Measurements from ENCODE around the gene PLCB3. TPM values are rescaled to one million over a fixed set of nuclear protein-coding genes. Genes with fewer than 3 reads are reported as not detected.

PLCB3 gene
- total and polyA plus RNA-seq, 4 donors: 12.7 to 16.9 (median 14.5) TPM

DNA sequence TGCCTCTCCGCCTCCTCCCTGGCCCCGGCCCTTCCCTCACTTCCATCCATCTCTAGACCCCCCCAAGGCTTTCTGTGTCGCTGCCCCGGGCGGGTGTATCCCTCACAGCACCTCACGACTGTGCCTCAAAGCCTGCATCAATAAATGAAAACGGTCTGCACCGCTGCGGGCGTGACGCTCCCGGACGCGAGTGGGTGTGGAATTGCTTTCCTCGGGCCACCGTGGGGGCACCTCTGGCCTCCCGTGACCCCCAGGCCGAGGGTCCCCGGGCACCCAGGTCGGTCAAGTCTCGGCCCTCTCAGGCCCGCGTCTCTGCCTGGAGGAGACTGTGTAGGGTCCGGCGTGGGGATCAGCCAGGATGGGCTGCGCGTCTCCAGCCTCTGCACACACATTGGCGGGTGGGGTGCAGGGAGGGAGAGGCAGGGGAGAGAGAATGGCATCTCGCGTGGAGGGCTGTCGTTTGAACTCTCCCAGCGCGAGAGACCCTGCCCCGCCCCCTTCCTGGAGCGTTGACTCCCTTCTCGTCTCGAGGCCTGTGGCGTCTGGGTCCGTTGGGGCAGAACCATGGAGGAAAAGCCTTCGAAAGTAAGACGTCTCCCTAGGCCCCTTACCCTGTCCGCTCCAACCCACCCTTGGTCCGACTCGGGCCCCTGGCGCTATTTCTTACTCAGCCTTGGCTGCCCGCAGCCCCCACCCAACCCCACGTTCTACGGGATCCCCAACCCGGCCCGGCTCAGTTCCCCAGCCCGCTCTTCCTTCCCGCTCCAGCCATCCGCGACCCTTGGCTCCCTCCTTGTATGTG lies 48.7 kb downstream of the PLCB3 start, which contains the start of gene CATSPERZ:
Gene CATSPERZ (plus strand): TSS at position 512 of the 802 bp plus-strand sequence. CDS start 53 bp downstream, at position 565.
- Histone ChIP-seq H3K4me1 (ENCODE audit: control insufficient read depth, insufficient read depth, low read length) (peaks cover 57% of the 10 kb centered on the region), H3K27ac (ENCODE audit: low read depth, low read length) (no peak within 1 kb of the TSS), H3K36me3 (ENCODE audit: control insufficient read depth, insufficient read depth, low read length) (peaks cover 8% of the 10 kb centered on the region), H3K4me3 (ENCODE audit: low read depth, low read length) (no peak within 1 kb of the TSS), H3K9me3 (ENCODE audit: control insufficient read depth, insufficient read depth, low read length) (no peaks in the 10 kb centered on the region), H3K27me3 (ENCODE audit: control insufficient read depth, insufficient read depth, low read length) (peaks cover 73% of the 10 kb centered on the region)
- DNase-seq (ENCODE audit: low read depth in 4 of 6, low spot score in 6 of 6): peak in 1 of 6 donors; percentile 23
- 15% methylated on average over 52 of the region's 54 CpGs for WGBS (ENCODE audit: insufficient coverage)

DNA sequence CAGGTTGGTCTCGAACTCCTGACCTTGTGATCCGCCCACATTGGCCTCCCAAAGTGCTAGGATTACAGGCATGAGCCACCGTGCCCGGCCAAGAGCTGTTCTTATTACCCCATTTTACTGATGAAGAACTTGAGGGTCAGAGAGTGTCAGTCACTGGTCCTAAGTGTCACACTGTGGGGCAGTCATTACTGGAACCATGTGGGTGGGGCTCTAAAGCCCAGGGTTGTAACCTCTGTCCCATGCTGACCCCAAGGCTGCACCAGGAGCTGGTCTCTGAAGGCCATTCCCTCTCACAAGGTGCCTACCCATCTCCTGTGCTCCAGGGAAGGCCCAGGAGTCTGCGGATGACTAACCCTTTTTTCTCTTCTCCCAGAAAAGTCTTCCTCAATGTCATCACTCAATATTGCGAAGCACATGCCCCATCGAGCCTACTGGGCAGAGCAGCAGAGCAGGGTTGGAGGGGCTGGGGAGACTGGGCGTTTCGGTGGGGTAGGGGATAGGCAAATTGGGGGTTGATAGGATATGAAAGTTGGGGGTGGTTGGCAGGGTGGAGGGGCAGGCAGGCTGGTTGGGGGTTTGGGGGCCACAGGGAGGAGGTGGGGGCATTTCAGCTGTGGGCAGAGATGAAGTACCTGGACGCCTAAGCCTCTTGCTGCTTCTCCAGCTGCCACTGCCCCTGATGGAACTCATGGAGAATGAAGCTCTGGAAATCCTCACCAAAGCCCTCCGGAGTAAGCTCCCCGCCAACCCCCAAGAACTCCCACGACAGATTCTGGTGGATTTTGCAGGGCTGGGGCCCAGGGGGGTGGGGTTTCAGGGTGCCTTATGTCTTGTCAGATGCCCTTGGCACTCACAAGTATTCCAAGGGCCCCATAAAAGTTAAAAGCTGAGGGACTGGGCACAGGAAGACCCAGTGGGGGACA lies 52.0 kb downstream of the PLCB3 start:
- H3K27ac ChIP-seq (ENCODE audit: low read depth, low read length): no peak overlapping the region
- H3K9me3 ChIP-seq (ENCODE audit: control insufficient read depth, insufficient read depth, low read length): no peaks in the 10 kb centered on the region
- 87% methylated on average over 7 of the region's 13 CpGs for WGBS (ENCODE audit: insufficient coverage)
- no peak for DNase-seq (ENCODE audit: low read depth in 4 of 6, low spot score in 6 of 6)
- H3K36me3 ChIP-seq (ENCODE audit: control insufficient read depth, insufficient read depth, low read length): peaks cover 6% of the 10 kb centered on the region
- H3K4me3 ChIP-seq (ENCODE audit: low read depth, low read length): no peak overlapping the region
- peaks cover 40% of the 10 kb centered on the region for H3K27me3 ChIP-seq (ENCODE audit: control insufficient read depth, insufficient read depth, low read length)
- H3K4me1 ChIP-seq (ENCODE audit: control insufficient read depth, insufficient read depth, low read length): peaks cover 60% of the 10 kb centered on the region

DNA sequence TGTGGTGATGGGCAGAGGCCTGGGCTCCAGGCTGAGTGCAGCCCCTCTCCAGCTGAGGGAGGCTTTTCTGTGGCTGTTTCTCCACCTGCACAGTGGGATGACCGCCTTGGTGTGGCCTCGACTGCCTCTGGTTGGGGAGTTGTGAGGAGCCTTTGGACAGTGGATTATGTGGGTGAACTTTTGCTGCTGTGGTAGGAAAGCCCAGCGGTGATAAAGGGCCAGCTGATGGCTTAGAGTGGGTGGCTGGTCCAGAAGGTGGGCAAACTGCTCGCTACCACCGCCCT lies 52.6 kb downstream of the PLCB3 start:
- H3K9me3 ChIP-seq (ENCODE audit: control insufficient read depth, insufficient read depth, low read length): no peaks in the 10 kb centered on the region
- peak overlapping the region; percentile 95 for H3K27ac ChIP-seq (ENCODE audit: low read depth, low read length)
- 29% methylated on average over 4 of the region's 5 CpGs for whole genome bisulfite sequencing (ENCODE audit: insufficient coverage)
- peaks cover 56% of the 10 kb centered on the region for H3K4me1 ChIP-seq (ENCODE audit: control insufficient read depth, insufficient read depth, low read length)
- peaks cover 6% of the 10 kb centered on the region for H3K36me3 ChIP-seq (ENCODE audit: control insufficient read depth, insufficient read depth, low read length)
- no peak for DNase-seq (ENCODE audit: low read depth in 4 of 6, low spot score in 6 of 6)
- peak overlapping the region; percentile 77 for H3K4me3 ChIP-seq (ENCODE audit: low read depth, low read length)
- peaks cover 34% of the 10 kb centered on the region for H3K27me3 ChIP-seq (ENCODE audit: control insufficient read depth, insufficient read depth, low read length)

DNA sequence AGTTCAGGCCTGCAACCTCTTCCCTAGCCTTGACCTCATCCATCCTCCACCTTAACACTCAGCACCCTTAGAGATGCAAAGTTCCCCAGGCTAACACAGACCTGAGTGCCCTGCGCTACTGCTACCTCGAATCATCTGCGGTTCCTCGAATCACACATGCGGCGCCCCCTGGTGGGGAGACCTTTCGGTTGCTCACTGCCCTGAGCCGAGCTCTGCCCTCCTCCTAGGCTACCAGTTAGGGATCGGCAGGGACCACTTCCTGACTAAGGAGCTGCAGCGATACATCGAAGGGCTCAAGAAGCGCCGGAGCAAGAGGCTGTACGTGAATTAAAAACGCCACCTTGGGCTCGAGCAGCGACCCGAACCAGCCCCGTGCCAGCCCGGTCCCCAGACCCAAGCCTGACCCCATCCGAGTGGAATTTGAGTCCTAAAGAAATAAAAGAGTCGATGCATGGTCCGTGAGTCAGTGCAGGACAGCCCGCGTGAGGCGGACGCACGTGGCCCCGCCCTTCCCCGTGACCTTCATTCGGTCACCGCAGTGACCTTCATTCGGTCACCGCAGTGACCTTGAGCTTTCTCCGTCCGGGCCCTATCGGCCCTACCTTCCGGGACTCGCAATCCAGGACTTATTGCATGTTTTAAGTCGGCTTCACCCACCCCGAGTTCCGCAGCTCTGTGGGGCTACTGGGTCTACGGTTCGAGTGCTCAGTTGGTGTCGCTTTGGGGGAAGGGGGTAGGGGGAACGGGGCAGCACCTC lies 53.2 kb downstream of the PLCB3 start:
- peak in 4 of 6 donors; percentile 63 to 93 (median 82) for DNase-seq (ENCODE audit: low read depth in 4 of 6, low spot score in 6 of 6)
- Histone ChIP-seq H3K9me3 (ENCODE audit: control insufficient read depth, insufficient read depth, low read length) (no peaks in the 10 kb centered on the region), H3K27me3 (ENCODE audit: control insufficient read depth, insufficient read depth, low read length) (peaks cover 29% of the 10 kb centered on the region), H3K4me1 (ENCODE audit: control insufficient read depth, insufficient read depth, low read length) (peaks cover 51% of the 10 kb centered on the region), H3K4me3 (ENCODE audit: low read depth, low read length) (peak overlapping the region; percentile 77), H3K36me3 (ENCODE audit: control insufficient read depth, insufficient read depth, low read length) (peaks cover 6% of the 10 kb centered on the region), H3K27ac (ENCODE audit: low read depth, low read length) (peak overlapping the region; percentile 95)
- under 1% methylated on average over 39 of the region's 46 CpGs for WGBS (ENCODE audit: insufficient coverage)

DNA sequence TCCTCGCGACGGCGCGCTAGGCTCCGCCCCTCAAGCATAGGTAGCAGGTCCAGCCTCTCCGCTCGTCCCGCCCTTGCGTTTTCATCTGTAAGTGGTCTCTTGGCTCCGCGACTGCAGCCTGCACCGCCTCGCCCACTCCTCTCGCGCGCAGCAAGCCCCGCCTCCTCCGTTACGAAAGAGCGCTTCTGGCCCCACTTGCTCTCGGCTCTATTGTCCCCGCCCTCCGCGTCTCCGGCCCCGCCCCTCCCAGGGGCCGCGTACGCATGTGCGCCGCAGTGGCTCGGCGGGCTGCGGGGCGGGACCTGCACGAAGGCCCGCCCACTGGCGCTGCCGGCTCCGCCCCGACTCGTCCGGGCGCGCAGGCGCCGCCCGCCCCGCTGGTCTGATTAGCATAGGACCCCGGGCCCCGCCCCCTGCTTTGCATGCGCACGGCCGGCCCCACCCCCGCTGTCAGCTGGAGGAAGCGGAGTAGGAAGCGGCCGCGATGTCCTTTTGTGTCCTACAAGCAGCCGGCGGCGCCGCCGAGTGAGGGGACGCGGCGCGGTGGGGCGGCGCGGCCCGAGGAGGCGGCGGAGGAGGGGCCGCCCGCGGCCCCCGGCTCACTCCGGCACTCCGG lies 53.9 kb downstream of the PLCB3 start, which contains the start of gene ESRRA:
Gene ESRRA (plus strand): TSS at position 450 of the 616 bp plus-strand sequence. CDS start 1,656 bp downstream, outside the sequence.
- peak within 1 kb of the TSS; percentile 77 for H3K4me3 ChIP-seq (ENCODE audit: low read depth, low read length)
- H3K27me3 ChIP-seq (ENCODE audit: control insufficient read depth, insufficient read depth, low read length): peaks cover 22% of the 10 kb centered on the region
- peaks cover 6% of the 10 kb centered on the region for H3K36me3 ChIP-seq (ENCODE audit: control insufficient read depth, insufficient read depth, low read length)
- H3K4me1 ChIP-seq (ENCODE audit: control insufficient read depth, insufficient read depth, low read length): peaks cover 44% of the 10 kb centered on the region
- H3K9me3 ChIP-seq (ENCODE audit: control insufficient read depth, insufficient read depth, low read length): no peaks in the 10 kb centered on the region
- peak within 1 kb of the TSS; percentile 95 for H3K27ac ChIP-seq (ENCODE audit: low read depth, low read length)
- DNase-seq (ENCODE audit: low read depth in 4 of 6, low spot score in 6 of 6): peak; percentile 91 to 99 (median 95)
- under 1% methylated on average over 81 of the region's 81 CpGs for WGBS (ENCODE audit: insufficient coverage)

DNA sequence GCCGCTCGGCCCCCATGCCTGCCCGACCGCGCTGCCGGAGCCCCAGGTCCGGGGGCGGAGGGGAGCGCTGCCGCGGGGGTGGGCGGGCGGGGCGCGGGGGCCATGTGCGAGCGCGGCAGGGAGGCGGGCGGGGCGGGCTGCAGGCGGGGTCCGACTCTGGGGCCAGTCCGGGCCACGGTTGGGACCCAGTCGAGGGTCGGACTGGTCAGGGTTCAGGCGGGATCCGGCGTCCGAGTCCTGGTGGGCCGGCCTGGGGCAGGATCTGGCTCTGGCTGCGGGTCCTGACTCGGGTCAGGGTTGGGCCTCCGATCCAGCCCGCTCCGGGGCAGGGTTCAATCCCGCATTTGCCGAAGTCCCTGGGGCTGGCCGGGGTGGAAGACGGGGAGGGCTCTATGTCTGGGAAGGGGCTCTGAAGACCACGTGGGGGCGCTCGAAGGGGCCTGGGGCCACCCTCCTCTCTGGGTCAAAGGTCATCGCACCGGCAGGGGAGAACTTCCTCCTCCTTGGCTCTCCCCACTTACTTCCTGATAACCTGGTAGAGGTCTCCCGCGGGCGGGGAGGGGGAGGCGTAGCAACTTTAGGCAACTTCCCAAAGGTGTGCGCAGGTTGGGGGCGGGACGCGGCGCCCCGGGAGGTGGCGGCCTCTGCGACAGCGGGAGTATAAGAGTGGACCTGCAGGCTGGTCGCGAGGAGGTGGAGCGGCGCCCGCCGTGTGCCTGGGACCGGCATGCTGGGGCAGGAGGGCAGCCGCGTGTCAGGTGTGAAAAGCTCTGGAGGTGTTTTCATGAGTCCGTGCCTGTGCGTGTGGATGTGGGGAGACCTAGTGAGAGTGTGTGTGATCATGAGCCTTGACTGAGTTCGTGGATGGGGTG lies 54.6 kb downstream of the PLCB3 start:
- under 1% methylated on average over 69 of the region's 71 CpGs for whole genome bisulfite sequencing (ENCODE audit: insufficient coverage)
- Histone ChIP-seq H3K4me1 (ENCODE audit: control insufficient read depth, insufficient read depth, low read length) (peaks cover 37% of the 10 kb centered on the region), H3K27me3 (ENCODE audit: control insufficient read depth, insufficient read depth, low read length) (peaks cover 14% of the 10 kb centered on the region), H3K9me3 (ENCODE audit: control insufficient read depth, insufficient read depth, low read length) (no peaks in the 10 kb centered on the region), H3K36me3 (ENCODE audit: control insufficient read depth, insufficient read depth, low read length) (peaks cover 6% of the 10 kb centered on the region), H3K27ac (ENCODE audit: low read depth, low read length) (peak overlapping the region; percentile 61), H3K4me3 (ENCODE audit: low read depth, low read length) (peak overlapping the region; percentile 70)
- DNase-seq (ENCODE audit: low read depth in 4 of 6, low spot score in 6 of 6): peak in 2 of 6 donors; percentile 65 to 70

DNA sequence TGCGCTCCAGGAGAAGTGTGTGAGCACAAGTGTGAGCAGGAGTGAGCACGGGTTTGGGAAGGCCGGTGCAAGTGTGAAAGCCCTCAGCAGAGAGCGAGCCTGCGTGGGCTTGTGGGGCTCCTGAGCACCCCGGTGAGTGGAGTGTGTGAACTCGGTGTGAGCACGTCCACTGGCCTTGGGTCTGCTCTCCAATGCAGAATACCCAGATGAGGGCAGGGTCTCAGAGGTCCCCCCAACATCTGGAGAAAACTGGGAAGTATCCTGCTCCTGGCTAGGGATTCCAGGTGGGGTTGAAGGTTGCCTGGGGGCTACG lies 55.2 kb downstream of the PLCB3 start:
- no peak overlapping the region for H3K27ac ChIP-seq (ENCODE audit: low read depth, low read length)
- WGBS (ENCODE audit: insufficient coverage): 31% methylated on average over 9 of the region's 9 CpGs
- H3K36me3 ChIP-seq (ENCODE audit: control insufficient read depth, insufficient read depth, low read length): peaks cover 9% of the 10 kb centered on the region

DNA sequence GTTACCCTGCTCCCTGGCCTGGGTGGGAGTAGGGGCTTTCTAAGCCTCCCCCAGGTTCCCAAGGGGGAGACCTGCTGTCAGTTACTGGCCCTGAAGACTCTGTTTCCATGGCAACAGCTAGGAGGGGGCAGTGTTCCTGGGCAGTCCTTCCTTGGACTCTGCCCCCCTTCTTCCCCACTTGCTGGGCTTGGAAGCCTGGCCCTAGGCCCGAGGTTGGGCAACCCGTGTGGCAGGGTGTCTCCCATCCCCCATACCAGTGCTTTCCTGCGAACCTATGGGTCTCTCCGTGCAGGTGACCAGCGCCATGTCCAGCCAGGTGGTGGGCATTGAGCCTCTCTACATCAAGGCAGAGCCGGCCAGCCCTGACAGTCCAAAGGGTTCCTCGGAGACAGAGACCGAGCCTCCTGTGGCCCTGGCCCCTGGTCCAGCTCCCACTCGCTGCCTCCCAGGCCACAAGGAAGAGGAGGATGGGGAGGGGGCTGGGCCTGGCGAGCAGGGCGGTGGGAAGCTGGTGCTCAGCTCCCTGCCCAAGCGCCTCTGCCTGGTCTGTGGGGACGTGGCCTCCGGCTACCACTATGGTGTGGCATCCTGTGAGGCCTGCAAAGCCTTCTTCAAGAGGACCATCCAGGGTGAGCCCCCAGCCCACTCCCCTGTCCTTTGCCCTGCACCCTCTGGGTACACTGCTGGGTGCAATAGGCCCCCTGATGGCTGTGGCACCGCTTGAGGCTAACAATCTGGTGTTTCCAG lies 55.7 kb downstream of the PLCB3 start:
- H3K27ac ChIP-seq (ENCODE audit: low read depth, low read length): no peak overlapping the region

More for the DNA sequence above, 55.2 kb downstream of the PLCB3 start:
- peak overlapping the region; percentile 70 for H3K4me3 ChIP-seq (ENCODE audit: low read depth, low read length)
- no peak for DNase-seq (ENCODE audit: low read depth in 4 of 6, low spot score in 6 of 6)
- H3K9me3 ChIP-seq (ENCODE audit: control insufficient read depth, insufficient read depth, low read length): no peaks in the 10 kb centered on the region
- peaks cover 9% of the 10 kb centered on the region for H3K27me3 ChIP-seq (ENCODE audit: control insufficient read depth, insufficient read depth, low read length)
- peaks cover 31% of the 10 kb centered on the region for H3K4me1 ChIP-seq (ENCODE audit: control insufficient read depth, insufficient read depth, low read length)

More for the DNA sequence above, 55.7 kb downstream of the PLCB3 start:
- Histone ChIP-seq H3K4me1 (ENCODE audit: control insufficient read depth, insufficient read depth, low read length) (peaks cover 29% of the 10 kb centered on the region), H3K9me3 (ENCODE audit: control insufficient read depth, insufficient read depth, low read length) (no peaks in the 10 kb centered on the region), H3K36me3 (ENCODE audit: control insufficient read depth, insufficient read depth, low read length) (peaks cover 10% of the 10 kb centered on the region), H3K27me3 (ENCODE audit: control insufficient read depth, insufficient read depth, low read length) (peaks cover 4% of the 10 kb centered on the region), H3K4me3 (ENCODE audit: low read depth, low read length) (peak overlapping the region; percentile 70)
- 78% methylated on average over 13 of the region's 15 CpGs for WGBS (ENCODE audit: insufficient coverage)
- DNase-seq (ENCODE audit: low read depth in 4 of 6, low spot score in 6 of 6): no peak
